ENCODE results near the gene LRRC71. TPM values are rescaled to one million over a fixed set of nuclear protein-coding genes. Genes with fewer than 3 reads are reported as not detected.

Gene LRRC71
- total and polyA plus RNA-seq, 2 of the 8 experiments (the other 6 are each of a cell fraction or from before 2014, with no cell fraction given): 0.05 TPM; not detected in 1

DNA sequence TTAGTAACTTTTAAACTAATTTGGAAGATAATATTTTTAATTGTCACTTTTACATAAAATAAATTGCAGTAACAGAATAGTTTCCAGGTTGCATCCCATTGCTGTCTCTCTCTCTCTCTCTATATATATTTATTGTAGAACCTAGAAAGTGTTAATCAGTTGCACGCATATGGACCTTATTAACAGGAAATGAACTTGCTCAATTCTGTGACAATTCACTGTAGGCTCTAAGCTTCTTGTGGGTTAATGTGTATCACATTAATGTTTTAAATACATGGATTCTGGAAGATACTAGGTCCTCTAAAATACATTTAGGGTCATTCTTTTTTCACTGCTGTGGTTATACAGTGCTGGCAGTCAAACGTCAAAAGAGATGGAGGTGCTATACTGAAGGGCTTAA is 33.1 kb downstream of the LRRC71 start (continued):
- TF ChIP-seq HDAC2 (IDR thresholded peaks at IDR 0.05; ENCODE audit: borderline replicate concordance in 1 of 2, low read depth in 2 of 2, low read length in 2 of 2) (no peak), KDM1A (IDR thresholded peaks at IDR 0.05; ENCODE audit: borderline replicate concordance, low read length) (no peak), KDM5A (IDR thresholded peaks at IDR 0.05; ENCODE audit: low read length) (no peak), TCF12 (IDR thresholded peaks at IDR 0.05; ENCODE audit: low read depth, low read length) (no peak), SIN3A (conservative IDR thresholded peaks at IDR 0.05 in 1 of 2, IDR thresholded peaks at IDR 0.05 in 1 of 2; ENCODE audit: low read depth in 1 of 2, low read length in 2 of 2) (no peak), RAD21 (IDR thresholded peaks at IDR 0.05 in 1 of 2, conservative IDR thresholded peaks at IDR 0.05 in 1 of 2; ENCODE audit: low read depth in 2 of 2, low read length in 2 of 2) (no peak), TAF1 (IDR thresholded peaks at IDR 0.05; ENCODE audit: low read depth, low read length) (no peak)
- TF ChIP-seq, protein P1, sequence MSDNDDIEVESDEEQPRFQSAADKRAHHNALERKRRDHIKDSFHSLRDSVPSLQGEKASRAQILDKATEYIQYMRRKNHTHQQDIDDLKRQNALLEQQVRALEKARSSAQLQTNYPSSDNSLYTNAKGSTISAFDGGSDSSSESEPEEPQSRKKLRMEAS (IDR thresholded peaks at IDR 0.05): no peak
